ENCODE measurements around the gene TIGD2. TPM values are rescaled to one million over a fixed set of nuclear protein-coding genes. Genes with fewer than 3 reads are reported as not detected.

The TIGD2 gene
- total and polyA plus RNA-seq, 2 experiments from 2014 or later: 2.1 to 6.7 TPM

- no peaks in the 10 kb centered on the region for H3K79me2 ChIP-seq (replicated peaks; ENCODE audit: insufficient read depth)
- no peak overlapping the region for H3K4me3 ChIP-seq
- H3K4me3 Mint-ChIP-seq: no peak overlapping the region
- no peaks in the 10 kb centered on the region for H3K27me3 Mint-ChIP-seq (ENCODE audit: insufficient read depth, low read depth, poor library complexity)
- H3K9me3 Mint-ChIP-seq: peaks cover 7% of the 10 kb centered on the region; the same call in 2 of the 3 replicates
- H3K4me1 Mint-ChIP-seq: no peaks in the 10 kb centered on the region
- no peak overlapping the region for H2AFZ ChIP-seq
- H3K36me3 ChIP-seq (ENCODE audit: insufficient read depth): no peaks in the 10 kb centered on the region
- DNase-seq (ENCODE audit: low spot score) (no peak), ATAC-seq (no peak)
- no peak overlapping the region for H3K27ac ChIP-seq (ENCODE audit: low read depth)
- no peaks in the 10 kb centered on the region for H3F3A ChIP-seq (replicated peaks; ENCODE audit: low read depth)
- H3K36me3 Mint-ChIP-seq (ENCODE audit: low read depth): 0 out of 3 replicates have a peak, but pooled peaks cover 2% of the 10 kb centered on the region
- H4K20me1 ChIP-seq (replicated peaks; ENCODE audit: insufficient read depth): no peaks in the 10 kb centered on the region
- TF ChIP-seq STAT1 (IDR thresholded peaks at IDR 0.05; ENCODE audit: unreplicated experiment) (no peak), EZH2 (IDR thresholded peaks at IDR 0.05; ENCODE audit: low read depth, unreplicated experiment) (no peak), ETS1 (IDR thresholded peaks at IDR 0.05) (no peak), CREB1 (CRISPR knock-in tag; IDR thresholded peaks at IDR 0.05; ENCODE audit: low read depth) (no peak), ZNF114 (CRISPR knock-in tag; IDR thresholded peaks at IDR 0.05) (no peak), JUNB (IDR thresholded peaks at IDR 0.05; ENCODE audit: unreplicated experiment) (no peak), POLR2AphosphoS5 (IDR thresholded peaks at IDR 0.05; ENCODE audit: low read depth) (no peak), NANOG (IDR thresholded peaks at IDR 0.05; ENCODE audit: borderline replicate concordance) (no peak), ZNF462 (CRISPR knock-in tag; IDR thresholded peaks at IDR 0.05) (no peak), EZH2phosphoT487 (IDR thresholded peaks at IDR 0.05; ENCODE audit: unreplicated experiment) (no peak), CTCF (conservative IDR thresholded peaks at IDR 0.05; ENCODE audit: low read depth in 2 of 2) (no peak), REST (IDR thresholded peaks at IDR 0.05; ENCODE audit: unreplicated experiment) (no peak), ZNF331 (CRISPR knock-in tag; IDR thresholded peaks at IDR 0.05; ENCODE audit: low read depth) (no peak)
- H3K9me2 ChIP-seq (ENCODE audit: insufficient read depth): no peaks in the 10 kb centered on the region
- no peak overlapping the region for H3K27ac Mint-ChIP-seq
- H3K4me1 ChIP-seq (ENCODE audit: insufficient read depth): no peaks in the 10 kb centered on the region
- H3K27me3 ChIP-seq (ENCODE audit: insufficient read depth): no peaks in the 10 kb centered on the region
- no peak overlapping the region for H3K4me2 ChIP-seq
These were observed 9.8 kb upstream of the TIGD2 start for GRCh38 chr4:89101256-89102161.

Measured in GM23338 (cell line).